GM12874 (cell line): Measurements from ENCODE around the gene CBX6.

ENCODE experiments used
- CTCF ChIP-seq: IDR thresholded peaks from 2 replicates; pipeline ENCODE4 v1.5.1; 2011; ENCODE audit warnings: low read depth, mild to moderate bottlenecking, control low read depth, low read length, moderate library complexity; ENCODE audit not compliant: insufficient read depth

CBX6 gene

GRCh38 chr22:38872172-38872830, at the start of gene CBX6:
Gene CBX6, minus strand, starts transcription at chr22:38872216. Its CDS starts 26 bp downstream, at chr22:38872190.
- no peak for TF ChIP-seq CTCF

- no peak for TF ChIP-seq CTCF
Measured at GRCh38 chr22:38921806-38922205, 49.8 kb upstream of the CBX6 start.

GRCh38 chr22:38921120-38921519, 49.1 kb upstream of the CBX6 start:
- no peak for TF ChIP-seq CTCF

GRCh38 chr22:38919631-38920190, 47.7 kb upstream of the CBX6 start:
- TF ChIP-seq CTCF: no peak

- no peak for TF ChIP-seq CTCF
Measured at GRCh38 chr22:38911434-38911833, 39.4 kb upstream of the CBX6 start.

- no peak for TF ChIP-seq CTCF
Measured at GRCh38 chr22:38907767-38908166, 35.8 kb upstream of the CBX6 start.

GRCh38 chr22:38906052-38906451, 34.0 kb upstream of the CBX6 start:
- TF ChIP-seq CTCF: no peak
